Dermis microvascular lymphatic vessel endothelial cell (primary cell): Measurements from ENCODE around the gene ASB2. TPM values are rescaled to one million over a fixed set of nuclear protein-coding genes. Genes with fewer than 3 reads are reported as not detected.

Experiments
- total RNA-seq: library from RNA; depleted of rRNA; stranded (reverse); fragments of >200 nt; gene quantifications from 2 replicates; pipeline ENCODE4 v1.2.1, GENCODE V29; 2014

Gene ASB2
- total RNA-seq, 1 donor from 2014 or later, result not detected

Other genes with a start within 250 kb of the ASB2 start
- not detected in 2 replicates for gene PRIMA1, start 188.1 kb downstream of the ASB2 start, total RNA-seq
- not detected in 2 replicates for gene FAM181A, start 49.2 kb downstream of the ASB2 start, total RNA-seq
- not detected in 2 replicates for gene CCDC197, start 20.7 kb upstream of the ASB2 start, total RNA-seq
- gene OTUB2, start 49.8 kb upstream of the ASB2 start, total RNA-seq, result 0.64 and 0.89 TPM in 2 replicates
- gene DDX24, start 104.6 kb upstream of the ASB2 start, total RNA-seq, result 63.3 and 90.8 TPM in 2 replicates
- 7.2 and 13.0 TPM in 2 replicates for gene IFI27L1, start 104.7 kb upstream of the ASB2 start, total RNA-seq
- 54.5 and 62.0 TPM in 2 replicates for gene IFI27, start 134.2 kb upstream of the ASB2 start, total RNA-seq
- 5.2 and 8.9 TPM in 2 replicates for gene IFI27L2, start 153.0 kb upstream of the ASB2 start, total RNA-seq
- gene PPP4R4, start 197.8 kb upstream of the ASB2 start, total RNA-seq, result not detected in 2 replicates